ENCODE data around the gene TACR2. TPM values are rescaled to one million over a fixed set of nuclear protein-coding genes. Genes with fewer than 3 reads are reported as not detected.

The TACR2 gene
- total RNA-seq, 1 experiment from 2014 or later, result 0.04 TPM

DNA sequence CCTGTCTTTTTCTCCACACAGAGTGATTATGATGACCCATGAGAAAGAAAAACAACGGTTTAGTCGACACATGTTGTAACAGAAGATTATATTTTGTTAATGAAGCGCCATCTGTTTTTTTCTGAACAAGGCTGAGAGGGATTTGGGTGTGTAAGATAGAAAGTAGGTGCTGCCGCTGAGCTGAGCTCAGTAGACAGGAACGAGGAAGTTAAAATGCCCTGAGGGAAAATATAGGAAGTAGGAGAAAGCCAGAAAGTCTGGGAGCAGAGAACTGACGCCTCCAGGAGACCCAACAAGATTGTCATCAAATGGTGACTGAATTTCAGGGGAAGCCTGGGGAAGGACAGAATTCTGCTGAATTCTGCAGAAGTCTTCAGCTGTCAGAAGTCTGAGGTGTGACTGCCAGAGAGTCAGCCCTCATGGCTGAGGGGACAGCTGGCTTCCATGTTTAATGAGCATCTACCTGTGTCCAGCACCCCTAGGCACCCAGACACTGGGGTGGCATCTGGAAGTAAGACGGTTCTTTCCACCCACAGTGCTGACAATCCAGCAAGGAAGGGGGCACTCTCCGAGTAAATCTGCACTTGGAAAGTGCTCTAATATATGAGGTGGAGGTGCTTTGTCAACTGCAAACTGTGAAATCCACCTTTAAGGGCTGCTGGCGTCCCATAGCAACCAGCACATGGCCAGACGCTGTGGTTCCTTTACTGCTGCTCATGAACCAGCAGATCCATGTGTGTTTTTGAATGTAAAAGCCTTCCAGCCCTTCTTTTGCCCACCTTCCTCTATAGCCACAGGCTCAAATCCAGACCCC lies 22.0 kb upstream of the TACR2 start:
- Histone ChIP-seq H3K4me1 (peaks cover 31% of the 10 kb centered on the region), H3K27me3 (no peaks in the 10 kb centered on the region), H3K4me3 (0 out of 2 replicates have a peak overlapping the region, but pooled peaks have one; percentile 3), H3K9me3 (replicated peaks) (no peaks in the 10 kb centered on the region), H3K36me3 (no peaks in the 10 kb centered on the region), H3K27ac (peak overlapping the region; percentile 39)
- DNase-seq, result peak; percentile 32 to 57

DNA sequence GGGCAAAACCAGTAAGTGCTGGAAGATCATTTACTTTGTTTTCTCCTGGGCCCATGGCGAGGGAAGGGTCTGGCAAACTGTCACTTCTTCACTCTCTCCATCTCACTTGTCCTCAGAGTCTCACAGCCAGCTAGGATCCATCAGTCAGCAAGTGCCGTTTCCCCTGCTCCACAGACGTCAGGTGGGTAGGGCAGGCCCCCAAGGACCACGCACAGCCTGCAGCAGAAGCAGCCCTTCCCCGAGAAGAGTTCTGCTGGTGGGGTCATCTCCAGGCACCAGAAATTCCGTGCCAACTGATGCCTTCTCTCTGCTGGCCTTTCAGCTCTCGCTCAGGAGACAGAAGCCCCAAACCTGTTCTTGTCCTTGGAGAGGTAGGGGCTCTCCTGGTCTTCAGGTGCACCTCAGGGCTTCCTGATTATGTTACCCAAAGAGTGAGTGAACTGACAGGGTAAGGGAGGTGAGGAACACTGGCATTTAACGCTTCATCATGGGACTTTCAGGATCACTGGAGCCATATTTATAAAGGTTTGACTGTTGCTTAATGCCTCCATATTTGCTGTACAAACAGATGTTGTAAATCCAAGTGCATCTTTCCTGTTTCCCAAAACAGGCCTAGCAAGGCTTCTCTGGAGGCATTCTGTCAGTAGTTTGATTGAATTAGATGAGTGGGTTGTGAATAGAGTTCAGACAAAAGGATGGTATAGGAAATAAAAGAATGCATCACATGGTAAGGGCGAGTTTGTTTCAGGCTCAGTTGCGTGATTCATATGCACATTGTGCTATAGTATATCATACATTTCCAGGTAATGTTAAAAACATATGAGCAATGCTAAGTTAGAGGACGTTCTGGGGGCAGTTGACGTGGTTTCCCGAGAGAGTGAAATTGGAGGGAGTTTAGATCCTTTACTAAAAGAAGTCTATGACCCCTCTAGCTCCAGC lies 20.9 kb upstream of the TACR2 start:
- no peak overlapping the region for H3K4me3 ChIP-seq
- H3K36me3 ChIP-seq, result no peaks in the 10 kb centered on the region
- H3K27me3 ChIP-seq, result no peaks in the 10 kb centered on the region
- peak overlapping the region; percentile 39 for H3K27ac ChIP-seq
- DNase-seq, result no peak
- H3K4me1 ChIP-seq, result peaks cover 31% of the 10 kb centered on the region
- H3K9me3 ChIP-seq (replicated peaks), result no peaks in the 10 kb centered on the region

DNA sequence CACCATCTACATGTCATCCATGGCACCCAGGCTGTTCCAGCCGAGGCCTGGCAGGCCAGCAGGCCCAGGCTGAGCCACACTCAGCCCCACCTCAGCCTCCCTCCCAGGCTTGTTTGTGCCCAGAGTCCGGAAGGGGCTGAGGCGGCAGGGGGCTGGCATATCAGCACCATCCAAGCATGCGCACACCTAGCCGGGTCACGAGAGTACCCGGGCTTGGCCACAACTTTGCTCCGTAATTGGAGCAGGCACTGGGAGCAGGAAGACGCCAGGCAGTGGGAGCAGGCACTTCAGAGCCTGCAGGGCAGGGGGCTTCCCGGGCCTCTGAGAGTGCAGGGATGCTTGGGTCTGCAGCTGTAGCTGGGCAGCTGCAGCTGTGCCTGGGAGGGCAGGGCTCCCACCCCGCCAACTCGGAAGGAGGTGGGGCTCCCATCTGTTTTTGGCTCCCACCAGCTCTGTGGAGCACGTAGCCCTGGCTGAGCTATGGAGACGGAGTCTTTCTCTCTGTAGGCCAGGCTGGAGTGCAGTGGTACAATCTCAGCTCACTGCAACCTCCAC lies 19.3 kb upstream of the TACR2 start:
- Histone ChIP-seq H3K27ac (no peak overlapping the region), H3K4me1 (peaks cover 31% of the 10 kb centered on the region), H3K4me3 (no peak overlapping the region), H3K36me3 (no peaks in the 10 kb centered on the region), H3K27me3 (no peaks in the 10 kb centered on the region), H3K9me3 (replicated peaks) (no peaks in the 10 kb centered on the region)
- peak; percentile 48 to 53 for DNase-seq

DNA sequence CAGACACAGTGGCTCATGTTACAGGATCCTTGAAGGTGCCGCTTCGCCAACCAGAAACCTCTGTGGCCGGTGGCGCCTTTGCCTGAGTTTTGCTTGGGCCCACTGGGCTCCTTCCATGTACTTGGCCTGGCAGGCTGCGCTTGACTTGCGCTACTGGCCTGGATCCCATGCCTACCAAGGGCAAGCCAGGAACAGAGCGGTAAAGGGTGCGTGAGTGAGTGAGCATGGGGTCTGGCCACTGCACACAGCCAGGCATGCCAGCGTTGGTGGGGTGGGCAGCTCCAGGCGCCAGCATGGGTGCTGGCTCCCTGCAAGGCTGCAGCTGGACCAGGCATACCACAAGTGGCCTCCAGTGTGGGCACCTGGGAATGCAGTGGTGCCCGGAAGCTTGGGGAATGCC lies 18.2 kb upstream of the TACR2 start:
- Histone ChIP-seq H3K4me1 (peaks cover 29% of the 10 kb centered on the region), H3K27ac (no peak overlapping the region), H3K9me3 (replicated peaks) (no peaks in the 10 kb centered on the region), H3K4me3 (no peak overlapping the region), H3K27me3 (no peaks in the 10 kb centered on the region), H3K36me3 (no peaks in the 10 kb centered on the region)
- no peak for DNase-seq

DNA sequence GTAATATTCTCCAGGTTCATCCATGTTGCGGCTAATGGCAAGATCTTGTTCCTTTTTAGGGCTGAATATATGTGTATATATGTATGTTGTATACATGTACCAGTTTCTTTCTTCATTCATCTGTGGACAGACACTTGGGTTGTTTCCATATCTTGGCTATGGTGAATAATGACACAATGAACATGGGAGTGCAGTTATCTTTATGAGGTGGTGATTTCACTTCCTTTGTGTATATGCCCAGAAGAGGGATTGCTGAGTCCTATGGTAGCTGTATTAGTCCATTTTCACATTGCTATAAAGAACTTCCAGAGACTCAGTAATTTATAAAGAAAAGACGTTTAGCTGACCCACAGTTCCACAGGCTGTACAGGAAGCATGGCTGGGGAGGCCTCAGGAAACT lies 17.5 kb upstream of the TACR2 start:
- Histone ChIP-seq H3K27ac (no peak overlapping the region), H3K9me3 (replicated peaks) (no peaks in the 10 kb centered on the region), H3K27me3 (no peaks in the 10 kb centered on the region), H3K4me3 (no peak overlapping the region), H3K36me3 (no peaks in the 10 kb centered on the region), H3K4me1 (peaks cover 24% of the 10 kb centered on the region)
- no peak for DNase-seq

DNA sequence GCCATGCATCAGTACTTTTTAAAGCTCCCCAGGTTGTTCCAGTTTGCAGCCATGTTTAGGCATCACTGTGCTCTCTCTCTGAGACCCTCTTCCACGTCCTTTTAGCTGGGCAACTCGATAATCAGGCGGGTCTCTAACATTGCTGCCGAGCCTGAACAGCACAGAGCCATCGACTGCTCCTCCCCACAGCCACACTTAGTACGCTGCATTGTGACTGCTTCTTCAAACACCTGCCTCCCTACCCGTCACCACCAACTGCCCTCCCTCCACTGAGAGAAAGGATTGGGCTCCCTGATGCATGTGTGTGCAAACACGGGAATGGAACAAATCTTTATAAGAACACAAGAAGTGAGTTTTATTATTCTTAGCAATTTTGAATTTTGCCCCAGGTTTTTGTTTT lies 11.4 kb upstream of the TACR2 start:
- no peak overlapping the region for H3K27ac ChIP-seq
- no peaks in the 10 kb centered on the region for H3K36me3 ChIP-seq
- no peaks in the 10 kb centered on the region for H3K9me3 ChIP-seq (replicated peaks)
- DNase-seq, result no peak
- H3K27me3 ChIP-seq, result no peaks in the 10 kb centered on the region
- H3K4me1 ChIP-seq, result peaks cover 9% of the 10 kb centered on the region
- H3K4me3 ChIP-seq, result no peak overlapping the region

DNA sequence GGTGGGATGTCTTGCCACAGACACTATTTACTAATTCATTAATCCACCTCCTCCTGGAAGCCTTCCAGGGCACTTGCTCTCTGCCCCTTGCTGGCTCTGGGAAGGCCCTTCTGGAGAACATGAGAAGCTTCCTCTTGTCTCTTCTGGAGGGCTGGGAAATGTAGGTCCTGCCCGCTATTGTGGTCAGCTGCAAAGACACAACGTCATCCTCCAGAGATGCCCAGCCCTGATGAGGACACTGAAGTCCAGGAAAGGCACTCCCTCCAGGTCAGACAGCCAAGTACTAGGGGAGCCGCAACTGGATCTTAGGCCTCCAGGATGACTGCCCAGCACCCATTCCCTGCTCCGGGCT lies 9.6 kb upstream of the TACR2 start:
- Histone ChIP-seq H3K27ac (no peak overlapping the region), H3K36me3 (no peaks in the 10 kb centered on the region), H3K4me3 (no peak overlapping the region), H3K27me3 (no peaks in the 10 kb centered on the region), H3K4me1 (peaks cover 9% of the 10 kb centered on the region), H3K9me3 (replicated peaks) (no peaks in the 10 kb centered on the region)
- peak in 1 of 2 experiments; percentile 16 for DNase-seq

DNA sequence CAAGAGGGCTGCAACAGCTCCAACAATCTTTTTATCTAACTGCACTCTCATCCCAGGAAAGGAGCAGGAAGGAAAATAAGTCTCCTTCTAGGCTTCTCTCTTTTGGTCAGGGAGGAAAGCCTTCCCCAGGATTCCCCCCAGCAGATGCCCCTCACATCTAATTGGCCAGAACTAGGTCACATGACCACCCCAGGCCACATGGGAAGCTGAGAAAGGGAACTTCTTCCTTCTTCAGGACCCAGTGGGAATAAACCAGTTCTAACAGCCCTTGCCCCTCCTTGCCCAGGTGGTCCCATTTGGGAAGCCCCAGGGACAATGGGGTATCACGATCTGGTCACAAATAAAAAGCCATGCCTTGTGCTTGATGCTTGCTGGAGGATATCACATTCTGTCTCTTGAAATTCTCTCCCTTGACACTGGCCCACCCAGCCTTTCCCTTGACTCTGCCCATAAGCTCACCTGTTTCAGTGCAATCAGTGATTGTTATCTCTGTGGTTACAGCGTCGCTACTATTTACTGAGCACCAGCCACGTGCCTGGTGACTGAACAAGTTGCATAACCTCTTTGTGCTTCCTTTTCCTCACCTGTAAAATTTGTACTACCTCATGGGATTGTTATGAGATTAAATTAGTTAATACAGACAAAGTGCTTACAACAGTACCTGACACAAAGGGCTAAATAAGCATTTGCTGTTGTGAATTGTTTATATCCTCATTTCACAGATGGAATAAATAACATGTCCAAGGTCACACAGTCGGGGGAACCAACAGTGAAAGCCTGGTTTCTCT lies 9.0 kb upstream of the TACR2 start:
- Histone ChIP-seq H3K4me3 (no peak overlapping the region), H3K27me3 (no peaks in the 10 kb centered on the region), H3K27ac (no peak overlapping the region), H3K9me3 (replicated peaks) (no peaks in the 10 kb centered on the region), H3K4me1 (peaks cover 9% of the 10 kb centered on the region), H3K36me3 (no peaks in the 10 kb centered on the region)
- DNase-seq, result peak in 1 of 2 experiments; percentile 34

DNA sequence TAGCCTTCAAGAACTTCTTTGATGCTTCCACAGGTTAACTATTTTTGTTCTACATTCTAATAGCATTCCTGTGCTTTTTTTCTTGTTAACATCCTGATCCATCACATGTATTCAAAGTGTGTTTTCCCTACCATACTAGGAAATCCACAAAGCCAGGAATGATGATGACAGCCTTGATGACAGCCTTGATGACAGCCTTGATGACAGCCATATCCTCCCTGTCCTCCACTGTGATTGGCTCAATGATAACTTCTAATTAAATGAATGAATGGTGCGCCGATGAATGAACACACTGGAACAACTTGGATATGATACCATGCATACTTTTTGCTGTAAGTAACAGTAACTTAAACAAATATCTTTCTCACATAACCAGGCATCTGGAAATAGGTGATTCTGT lies 8.3 kb upstream of the TACR2 start:
- H3K4me1 ChIP-seq, result peaks cover 9% of the 10 kb centered on the region
- H3K4me3 ChIP-seq, result no peak overlapping the region
- no peaks in the 10 kb centered on the region for H3K36me3 ChIP-seq
- no peaks in the 10 kb centered on the region for H3K27me3 ChIP-seq
- DNase-seq, result no peak
- no peak overlapping the region for H3K27ac ChIP-seq
- no peaks in the 10 kb centered on the region for H3K9me3 ChIP-seq (replicated peaks)

DNA sequence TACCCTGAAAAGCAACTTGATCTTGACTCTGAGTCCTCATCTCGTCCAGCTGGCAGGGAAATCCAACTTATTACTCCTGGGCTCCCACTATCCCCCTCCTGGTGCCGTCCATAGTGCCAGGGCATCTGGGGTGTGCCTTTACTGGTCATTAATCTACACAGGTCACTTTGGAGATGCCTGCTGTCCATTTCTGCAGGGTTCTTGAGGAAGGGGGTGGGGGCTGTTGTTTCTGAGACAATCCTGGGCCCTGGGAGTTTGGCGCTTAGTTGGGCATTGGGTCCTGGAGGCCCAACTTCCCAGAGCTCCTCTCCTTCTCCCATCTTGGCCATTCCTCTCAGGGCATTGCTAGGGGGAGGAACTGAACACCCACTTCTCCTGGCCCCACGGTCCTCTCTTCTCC lies 6.0 kb upstream of the TACR2 start:
- Histone ChIP-seq H3K9me3 (replicated peaks) (no peaks in the 10 kb centered on the region), H3K27ac (no peak overlapping the region), H3K4me3 (no peak overlapping the region), H3K4me1 (peaks cover 9% of the 10 kb centered on the region), H3K36me3 (no peaks in the 10 kb centered on the region), H3K27me3 (no peaks in the 10 kb centered on the region)
- no peak for DNase-seq

DNA sequence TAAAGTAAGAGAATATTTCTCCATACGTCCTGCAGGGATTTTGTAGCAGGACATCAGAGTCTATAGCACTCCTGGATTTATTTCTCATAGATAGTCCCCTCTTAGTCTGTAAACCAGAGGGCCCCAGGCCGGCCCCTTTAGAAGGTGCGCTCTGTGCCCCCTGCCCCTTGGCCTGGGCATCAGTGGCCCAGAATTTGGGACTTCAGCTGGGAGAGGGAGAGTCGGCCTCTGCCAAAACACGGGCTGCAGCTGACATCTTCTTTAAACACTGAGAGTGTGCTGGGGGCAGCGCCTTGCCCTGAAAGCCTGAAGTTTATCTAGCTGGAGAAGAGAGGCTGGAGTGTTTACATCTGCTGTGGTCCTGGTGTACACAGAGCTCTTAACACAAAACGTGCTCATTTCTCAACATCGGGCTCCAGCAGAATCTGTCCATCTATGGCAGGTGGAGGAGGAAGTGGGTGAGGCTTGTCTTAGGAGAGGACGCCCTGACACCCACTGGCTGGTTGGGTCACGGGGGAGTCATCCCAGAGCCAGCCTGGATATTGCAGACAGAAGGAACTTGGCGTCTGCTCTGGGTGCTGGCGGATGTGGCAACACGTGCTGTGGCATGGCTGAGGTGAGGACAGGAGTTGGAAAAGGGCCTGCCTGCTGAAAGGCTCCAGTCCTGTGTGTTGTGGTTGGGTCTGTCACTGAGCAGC lies 5.0 kb upstream of the TACR2 start:
- H3K36me3 ChIP-seq, result no peaks in the 10 kb centered on the region
- DNase-seq, result no peak
- no peak overlapping the region for H3K4me3 ChIP-seq
- no peaks in the 10 kb centered on the region for H3K9me3 ChIP-seq (replicated peaks)
- no peak overlapping the region for H3K27ac ChIP-seq
- no peaks in the 10 kb centered on the region for H3K27me3 ChIP-seq
- H3K4me1 ChIP-seq, result peaks cover 9% of the 10 kb centered on the region

DNA sequence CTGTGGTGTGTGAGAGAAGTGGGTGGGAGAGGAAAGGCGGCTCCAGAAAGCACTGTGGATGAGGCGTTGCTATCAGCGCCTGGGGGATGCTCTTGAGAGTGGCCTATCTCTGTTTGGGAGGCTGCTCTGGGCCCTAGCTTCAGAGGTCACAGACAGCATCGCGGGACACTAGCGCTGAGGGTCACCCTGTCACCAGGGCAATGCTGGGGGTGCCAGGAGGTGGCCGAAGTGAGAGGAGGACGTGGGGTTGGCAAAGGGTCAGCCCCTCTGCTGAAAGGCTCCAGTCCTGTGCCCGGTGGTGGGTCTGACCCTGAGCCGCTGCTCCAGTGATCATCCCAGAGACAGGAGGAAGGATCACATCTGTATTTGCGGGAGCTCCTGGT lies 3.0 kb upstream of the TACR2 start:
- Histone ChIP-seq H3K9me3 (replicated peaks) (no peaks in the 10 kb centered on the region), H3K36me3 (no peaks in the 10 kb centered on the region), H3K27ac (no peak overlapping the region), H3K27me3 (no peaks in the 10 kb centered on the region), H3K4me3 (no peak overlapping the region), H3K4me1 (no peaks in the 10 kb centered on the region)
- no peak for DNase-seq

DNA sequence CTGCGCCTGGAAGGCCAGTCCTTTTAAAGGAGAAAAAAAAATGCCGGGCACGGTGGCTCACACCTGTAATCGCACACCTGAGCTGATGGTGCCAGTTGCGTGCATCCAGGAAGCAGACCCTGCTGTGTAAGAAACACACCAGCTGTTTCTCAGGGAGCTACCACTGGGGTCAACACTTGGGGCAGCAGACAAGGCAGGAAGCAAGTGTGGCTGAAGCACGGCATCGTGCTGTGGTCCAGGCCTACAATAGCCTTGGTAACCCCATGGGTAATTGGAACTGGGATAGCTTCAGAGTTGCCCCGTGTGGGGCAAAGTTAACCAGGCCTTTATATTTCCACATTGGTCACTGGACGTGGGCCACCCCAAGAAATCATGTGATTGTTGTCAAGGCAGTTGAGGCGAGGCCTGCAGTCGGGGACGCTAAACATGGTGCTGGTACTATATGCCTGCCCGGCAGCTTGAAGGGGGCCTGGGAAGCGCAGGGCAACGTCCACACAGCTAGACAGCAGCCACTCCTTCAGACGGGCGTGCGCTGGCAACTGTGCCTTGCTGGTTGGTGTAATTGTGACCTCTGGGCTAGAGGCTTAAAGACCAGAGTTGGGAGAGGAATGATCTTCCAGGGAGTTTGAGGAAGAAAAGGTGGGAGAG lies 2.5 kb upstream of the TACR2 start:
- Histone ChIP-seq H3K27ac (no peak overlapping the region), H3K27me3 (no peaks in the 10 kb centered on the region), H3K9me3 (replicated peaks) (no peaks in the 10 kb centered on the region), H3K36me3 (no peaks in the 10 kb centered on the region), H3K4me1 (no peaks in the 10 kb centered on the region), H3K4me3 (no peak overlapping the region)
- DNase-seq, result no peak
